Ovary (tissue), 9 donors: ENCODE measurements around the gene ZSCAN26. TPM values are rescaled to one million over a fixed set of nuclear protein-coding genes. Genes with fewer than 3 reads are reported as not detected.

Experiments used
- DNase-seq, 5 donors: peaks; one replicate each; pipeline ENCODE4 v3.0.0-alpha.2; 2019 to 2020
- H3K27ac ChIP-seq, 2 donors: fragments of 200-600 bp; one replicate each; pipeline versions ENCODE4 v1.5.1 to v1.8.0; 2019 to 2022
- H3K27me3 ChIP-seq: fragments of 200-600 bp; one replicate; pipeline ENCODE4 v1.8.0; 2022
- H3K36me3 ChIP-seq: fragments of 200-600 bp; sonication (generic); one replicate; pipeline ENCODE4 v1.5.1; 2019
- H3K4me1 ChIP-seq: one replicate; pipeline ENCODE4 v1.8.1; 2013; ENCODE audit warnings: mild to moderate bottlenecking, moderate library complexity; ENCODE audit not compliant: insufficient read depth
- H3K4me3 ChIP-seq: fragments of 200-600 bp; sonication (generic); one replicate; pipeline ENCODE4 v1.5.1; 2017
- H3K9me3 ChIP-seq, 2 donors: fragments of 200-600 bp in 1 of 2; sonication (generic) in 1 of 2; one replicate each; pipeline versions ENCODE4 v1.5.1 to v1.8.1; 2013 to 2019; ENCODE audit warnings: mild to moderate bottlenecking in 1 of 2, moderate library complexity in 1 of 2
- EP300 ChIP-seq: sonication (generic); formaldehyde crosslinking; IDR thresholded peaks from one replicate; pipeline ENCODE4 v1.6.1; 2017; ENCODE audit warnings: antibody characterized with exemption
- POLR2A ChIP-seq: fragments of 450-650 bp; IDR thresholded peaks from one replicate; pipeline ENCODE4 v1.6.1; 2017; ENCODE audit warnings: antibody characterized with exemption, mild to moderate bottlenecking, moderate library complexity
- WGBS, 3 donors: extraction: QIAGEN DNeasy Blood & Tissue Kit in 1 of 3; methylation state at CpG; one replicate each; pipeline versions ENCODE4 v1.1.5 to v1.1.7; 2013 to 2017; 5-methylcytosine and 5-hydroxymethylcytosine counted together
- intact Hi-C, 4 donors: fragments of 100-400 bp; cut with DNase I; formaldehyde crosslinking; loops; one replicate each; pipeline versions ENCODE4 v1.11.0 to v1.15.1; 2022 to 2023
- polyA plus RNA-seq, 2 donors: library from polyadenylated mRNA; stranded (reverse); fragments of 200-250 nt in 1 of 2; fragments of 350-450 nt in 1 of 2; fragmentation: Illumina TruSeq in 1 of 2; extraction: RNeasy Lipid Tissue Mini Kit (QIAGEN cat#74804) in 1 of 2; gene quantifications; one replicate each; pipeline ENCODE4 v1.2.3, GENCODE V29; 2013 to 2014
- total RNA-seq, 7 donors: library from RNA; depleted of rRNA in 2 of 7; stranded (reverse); fragments of >200 nt in 2 of 7; fragmentation: NEBNext Ultra II Directional in 3 of 7; extraction: Animal tissue kit (Norgen Biotek cat#: 25700) in 3 of 7; gene quantifications; one replicate each; pipeline versions ENCODE4 v1.1.0 to v1.2.4, GENCODE V29; 2016 to 2023
- TF ChIP-seq, protein P1 (sequence below), 3 donors: fragments of 450-650 bp in 2 of 3; fragments of 200-600 bp in 1 of 3; IDR thresholded peaks; one replicate each; pipeline versions ENCODE4 v1.5.1 to v1.8.0; 2016 to 2022; ENCODE audit warnings: antibody characterized with exemption in 3 of 3, mild to moderate bottlenecking in 1 of 3
- donor health status: DM: no; HTN: no; CAD: no; lungs with moderate emphysema.
- donor health status: DM: no; HTN: no; CAD: no.
- donor health status: Bipolar disorder and iron deficiency.
- donor health status: DM: yes; HTN: yes; CAD: no.
- donor health status: DM: no; HTN: no; CAD: no.
- donor health status: DM: yes; HTN: yes; CAD: no.

The ZSCAN26 gene
- total and polyA plus RNA-seq, 9 donors = 11.8 to 32.0 (median 23.1) TPM

DNA sequence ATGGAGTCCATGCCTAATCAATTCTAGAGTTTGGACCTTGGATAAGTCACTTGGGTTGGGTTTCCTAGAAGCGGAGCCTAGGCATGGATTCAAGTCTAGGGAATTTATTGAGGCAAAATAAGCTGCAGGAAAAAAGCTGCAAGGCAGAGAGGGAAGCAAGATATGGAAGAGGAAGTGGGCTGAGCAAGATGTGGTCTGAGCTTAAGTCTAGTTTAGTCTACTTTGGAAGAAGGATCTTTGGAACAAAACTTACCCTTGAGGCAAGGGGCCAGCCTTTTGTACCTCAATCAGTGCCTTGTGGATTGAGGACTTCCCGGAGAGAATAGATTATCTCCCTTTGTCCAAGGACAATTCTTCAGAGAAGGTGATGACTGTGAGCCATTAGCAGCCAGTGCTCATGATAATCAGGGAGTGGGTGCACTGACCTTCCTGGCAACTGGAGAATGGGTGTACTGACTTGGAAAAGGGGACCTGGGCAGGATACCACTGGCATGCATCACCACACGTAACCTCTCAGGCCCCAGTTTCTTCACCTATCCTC, 31.0 kb upstream of the ZSCAN26 start:
- no peaks in the 10 kb centered on the region for H3K36me3 ChIP-seq
- WGBS, 3 donors = 74 to 92% (median 77%) methylated on average over 3 of the region's 3 CpGs
- intact Hi-C loops = no loop called here
- no peak overlapping the region for H3K4me3 ChIP-seq
- H3K27ac ChIP-seq = no peak overlapping the region
- H3K9me3 ChIP-seq = peaks cover 0 to 3% of the 10 kb centered on the region in 2 donors
- no peaks in the 10 kb centered on the region for H3K27me3 ChIP-seq
- H3K4me1 ChIP-seq = no peaks in the 10 kb centered on the region
- TF ChIP-seq EP300 (no peak), POLR2A (no peak)
- TF ChIP-seq, protein P1, sequence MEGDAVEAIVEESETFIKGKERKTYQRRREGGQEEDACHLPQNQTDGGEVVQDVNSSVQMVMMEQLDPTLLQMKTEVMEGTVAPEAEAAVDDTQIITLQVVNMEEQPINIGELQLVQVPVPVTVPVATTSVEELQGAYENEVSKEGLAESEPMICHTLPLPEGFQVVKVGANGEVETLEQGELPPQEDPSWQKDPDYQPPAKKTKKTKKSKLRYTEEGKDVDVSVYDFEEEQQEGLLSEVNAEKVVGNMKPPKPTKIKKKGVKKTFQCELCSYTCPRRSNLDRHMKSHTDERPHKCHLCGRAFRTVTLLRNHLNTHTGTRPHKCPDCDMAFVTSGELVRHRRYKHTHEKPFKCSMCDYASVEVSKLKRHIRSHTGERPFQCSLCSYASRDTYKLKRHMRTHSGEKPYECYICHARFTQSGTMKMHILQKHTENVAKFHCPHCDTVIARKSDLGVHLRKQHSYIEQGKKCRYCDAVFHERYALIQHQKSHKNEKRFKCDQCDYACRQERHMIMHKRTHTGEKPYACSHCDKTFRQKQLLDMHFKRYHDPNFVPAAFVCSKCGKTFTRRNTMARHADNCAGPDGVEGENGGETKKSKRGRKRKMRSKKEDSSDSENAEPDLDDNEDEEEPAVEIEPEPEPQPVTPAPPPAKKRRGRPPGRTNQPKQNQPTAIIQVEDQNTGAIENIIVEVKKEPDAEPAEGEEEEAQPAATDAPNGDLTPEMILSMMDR (IDR thresholded peaks at IDR 0.05) = no peak
- no peak for DNase-seq

DNA sequence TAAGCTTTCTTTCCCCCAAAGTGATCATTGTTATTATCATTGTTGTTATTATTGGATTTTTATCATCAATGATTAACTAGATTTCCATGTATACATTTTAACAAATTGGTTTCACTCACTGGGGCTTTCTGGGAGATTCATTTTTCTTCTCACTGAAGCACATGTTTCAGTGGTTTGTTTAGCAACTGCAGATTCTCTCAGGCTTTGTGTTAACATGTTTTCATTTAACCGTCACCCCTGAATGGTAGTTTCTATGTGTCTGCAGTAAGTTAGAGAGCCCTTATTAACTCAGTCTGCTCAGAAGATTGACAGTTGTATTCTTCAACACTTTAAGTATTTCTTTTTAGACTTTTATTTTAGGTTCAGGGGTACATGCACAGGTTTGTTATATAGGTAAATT, 27.3 kb upstream of the ZSCAN26 start:
- no peak for DNase-seq
- no peaks in the 10 kb centered on the region for H3K36me3 ChIP-seq
- H3K9me3 ChIP-seq = no peaks in the 10 kb centered on the region
- H3K4me3 ChIP-seq = no peak overlapping the region
- intact Hi-C loops = no loop called here
- no peaks in the 10 kb centered on the region for H3K4me1 ChIP-seq
- WGBS, 3 donors = 88 to 91% (median 89%) methylated on average over 1 of the region's 1 CpG
- no peak overlapping the region for H3K27ac ChIP-seq
- TF ChIP-seq EP300 (no peak), POLR2A (no peak)
- TF ChIP-seq, protein P1 (IDR thresholded peaks at IDR 0.05) = no peak
- no peaks in the 10 kb centered on the region for H3K27me3 ChIP-seq

DNA sequence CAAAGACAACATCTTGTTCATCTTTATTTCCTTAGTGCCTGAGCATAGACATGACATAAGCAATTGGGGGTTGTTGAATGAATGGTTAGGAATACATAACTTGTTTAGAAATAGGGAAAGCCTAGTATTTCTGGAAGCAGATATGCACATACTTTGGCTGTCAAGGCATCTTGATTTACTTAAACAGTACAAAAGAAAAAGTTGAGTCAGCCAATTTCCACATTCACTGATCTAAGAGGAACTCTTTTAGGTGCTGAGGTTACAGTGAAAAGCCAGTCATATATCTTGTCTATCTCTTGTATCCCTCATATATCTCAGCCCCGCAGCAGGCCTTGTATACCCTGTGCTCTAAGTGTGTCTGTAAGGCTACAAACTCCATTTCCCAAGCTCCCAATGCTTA, 26.5 kb upstream of the ZSCAN26 start:
- Histone ChIP-seq H3K4me3 (no peak overlapping the region), H3K27me3 (no peaks in the 10 kb centered on the region), H3K27ac (no peak overlapping the region), H3K9me3 (no peaks in the 10 kb centered on the region), H3K36me3 (no peaks in the 10 kb centered on the region), H3K4me1 (no peaks in the 10 kb centered on the region)
- 92 to 95% (median 93%) methylated on average over 1 of the region's 1 CpG for WGBS, 3 donors
- intact Hi-C loops = no loop called here
- TF ChIP-seq, protein P1 (IDR thresholded peaks at IDR 0.05) = no peak
- TF ChIP-seq POLR2A (no peak), EP300 (no peak)
- no peak for DNase-seq

DNA sequence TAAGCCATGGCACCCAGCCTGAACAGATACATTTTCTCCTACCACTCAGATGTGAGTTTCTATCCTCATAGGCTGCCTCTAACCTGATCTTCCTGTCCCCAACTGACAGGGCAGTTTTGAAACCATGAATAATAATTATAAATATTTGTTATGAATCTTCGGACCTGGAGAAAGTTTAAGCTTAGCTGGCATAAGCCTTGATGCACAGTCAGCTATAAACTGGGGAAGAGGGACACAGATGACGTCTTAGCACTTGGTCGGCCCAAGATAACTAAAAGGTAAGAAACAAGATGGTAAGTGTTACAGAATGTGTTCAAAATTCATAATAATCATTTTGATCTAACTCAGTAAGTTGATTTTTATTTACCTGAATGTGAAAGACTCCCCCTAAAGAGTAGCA, 23.0 kb upstream of the ZSCAN26 start:
- H3K4me1 ChIP-seq = no peaks in the 10 kb centered on the region
- no peaks in the 10 kb centered on the region for H3K9me3 ChIP-seq
- no peak for DNase-seq
- no peak overlapping the region for H3K27ac ChIP-seq
- intact Hi-C loops = no loop called here
- TF ChIP-seq EP300 (no peak), POLR2A (no peak)
- TF ChIP-seq, protein P1 (IDR thresholded peaks at IDR 0.05) = no peak
- WGBS, 3 donors = 92 to 94% (median 93%) methylated on average over 3 of the region's 3 CpGs
- no peaks in the 10 kb centered on the region for H3K36me3 ChIP-seq
- no peak overlapping the region for H3K4me3 ChIP-seq
- H3K27me3 ChIP-seq = no peaks in the 10 kb centered on the region
